H9 (cell line): ENCODE data around the gene PLA2G4D. TPM values are rescaled to one million over a fixed set of nuclear protein-coding genes. Genes with fewer than 3 reads are reported as not detected.

Experiments
- DNase-seq: peaks from one replicate; pipeline ENCODE4 v3.0.0-alpha.2; 2017
- H2AFZ ChIP-seq: one replicate; pipeline ENCODE4 v1.6.1; 2013; ENCODE audit warnings: mild to moderate bottlenecking, low read length, control low read depth, moderate library complexity
- H2AK5ac ChIP-seq: 2 replicates; pipeline ENCODE4 v1.6.1; 2013; ENCODE audit warnings: low read length, control low read depth, mixed read lengths; ENCODE audit not compliant: insufficient read length
- H2BK120ac ChIP-seq: one replicate; pipeline ENCODE4 v1.6.1; 2013; ENCODE audit warnings: low read depth, mild to moderate bottlenecking, low read length, control low read depth, inconsistent platforms; ENCODE audit not compliant: poor library complexity, severe bottlenecking
- H2BK12ac ChIP-seq: 2 replicates; pipeline ENCODE4 v1.6.1; 2013; ENCODE audit warnings: low read length, control low read depth, mixed read lengths, low read depth; ENCODE audit not compliant: insufficient read length
- H2BK15ac ChIP-seq: 2 replicates; pipeline ENCODE4 v1.6.1; 2013; ENCODE audit warnings: low read depth, low read length, control low read depth
- H2BK20ac ChIP-seq: one replicate; pipeline ENCODE4 v1.6.1; 2013; ENCODE audit warnings: low read depth, mild to moderate bottlenecking, low read length, control low read depth, inconsistent platforms; ENCODE audit not compliant: poor library complexity, severe bottlenecking
- H2BK5ac ChIP-seq: 2 replicates; pipeline ENCODE4 v1.6.1; 2013; ENCODE audit warnings: low read length, control low read depth, mixed read lengths; ENCODE audit not compliant: insufficient read length
- H3K14ac ChIP-seq: 2 replicates; pipeline ENCODE4 v1.6.1; 2013; ENCODE audit warnings: low read length, control low read depth; ENCODE audit not compliant: insufficient read depth
- H3K18ac ChIP-seq: 2 replicates; pipeline ENCODE4 v1.6.1; 2013; ENCODE audit warnings: low read depth, mild to moderate bottlenecking, mixed read lengths, low read length, control low read depth; ENCODE audit not compliant: insufficient read length
- H3K23ac ChIP-seq: 2 replicates; pipeline ENCODE4 v1.6.1; 2013; ENCODE audit warnings: low read length, control low read depth, mixed read lengths, low read depth; ENCODE audit not compliant: insufficient read length
- H3K23me2 ChIP-seq: 2 replicates; pipeline ENCODE4 v1.6.1; 2013; ENCODE audit warnings: low read depth, mild to moderate bottlenecking, mixed read lengths, low read length, control low read depth; ENCODE audit not compliant: insufficient read length, poor library complexity, severe bottlenecking
- H3K27ac ChIP-seq: 2 replicates; pipeline ENCODE4 v1.5.1; 2013; ENCODE audit warnings: low read length, control low read depth, mixed read lengths, low read depth; ENCODE audit not compliant: insufficient read length
- H3K27me3 ChIP-seq: 2 replicates; pipeline ENCODE4 v1.6.1; 2013; ENCODE audit warnings: low read length, control low read depth, inconsistent platforms; ENCODE audit not compliant: insufficient read depth
- H3K4ac ChIP-seq: 2 replicates; pipeline ENCODE4 v1.6.1; 2013; ENCODE audit warnings: low read depth, mild to moderate bottlenecking, control low read depth, inconsistent platforms, low read length, moderate library complexity
- H3K4me1 ChIP-seq: 2 replicates; pipeline ENCODE4 v1.6.1; 2013; ENCODE audit warnings: low read length, control low read depth, inconsistent platforms; ENCODE audit not compliant: insufficient read depth
- H3K4me2 ChIP-seq: 2 replicates; pipeline ENCODE4 v1.6.1; 2013; ENCODE audit warnings: low read length, control low read depth, mixed read lengths; ENCODE audit not compliant: insufficient read length, insufficient read depth
- H3K56ac ChIP-seq: 2 replicates; pipeline ENCODE4 v1.6.1; 2013; ENCODE audit warnings: low read depth, mild to moderate bottlenecking, mixed read lengths, low read length, control low read depth; ENCODE audit not compliant: insufficient read length
- H3K79me1 ChIP-seq: 2 replicates; pipeline ENCODE4 v1.6.1; 2013; ENCODE audit warnings: low read depth, mild to moderate bottlenecking, moderate library complexity, low read length, control low read depth, inconsistent platforms; ENCODE audit not compliant: insufficient read depth, poor library complexity, severe bottlenecking
- H3K79me2 ChIP-seq: 2 replicates; pipeline ENCODE4 v1.6.1; 2013; ENCODE audit warnings: low read length, control low read depth, inconsistent platforms; ENCODE audit not compliant: insufficient read depth
- H3K9ac ChIP-seq: 2 replicates; pipeline ENCODE4 v1.6.1; 2013; ENCODE audit warnings: low read length, control low read depth, mixed read lengths; ENCODE audit not compliant: insufficient read length; ENCODE audit errors: extremely low read depth
- H3K9me3 ChIP-seq: one replicate; pipeline ENCODE4 v1.6.1; 2013; ENCODE audit warnings: low read depth, low read length, inconsistent platforms; ENCODE audit not compliant: control insufficient read depth
- H3T11ph ChIP-seq: one replicate; pipeline ENCODE4 v1.6.1; 2013; ENCODE audit warnings: mild to moderate bottlenecking, low read length, control low read depth, inconsistent platforms
- H4K20me1 ChIP-seq: one replicate; pipeline ENCODE4 v1.6.1; 2013; ENCODE audit not compliant: control insufficient read depth, insufficient read length, insufficient read depth
- H4K5ac ChIP-seq: 2 replicates; pipeline ENCODE4 v1.6.1; 2013; ENCODE audit warnings: low read depth, mild to moderate bottlenecking, mixed read lengths, low read length, control low read depth; ENCODE audit not compliant: insufficient read length
- H4K8ac ChIP-seq: replicated peaks from 2 replicates; pipeline ENCODE4 v1.6.1; 2013; ENCODE audit warnings: low read length, control low read depth, mixed read lengths, low read depth; ENCODE audit not compliant: insufficient read length
- H4K91ac ChIP-seq: 2 replicates; pipeline ENCODE4 v1.6.1; 2013; ENCODE audit warnings: low read depth, mild to moderate bottlenecking, moderate library complexity, mixed read lengths, low read length, control low read depth; ENCODE audit not compliant: insufficient read length
- H3K27ac Mint-ChIP-seq, 3 experiments: 2 replicates in 2 of 3; 3 replicates in 1 of 3; pipeline ENCODE4 v1.8.0; 2020 to 2021; ENCODE audit warnings: mixed read lengths in 3 of 3, mild to moderate bottlenecking in 1 of 3, moderate library complexity in 1 of 3
- H3K27me3 Mint-ChIP-seq: 2 replicates; pipeline ENCODE4 v1.8.0; 2021; ENCODE audit warnings: low read depth, mild to moderate bottlenecking, moderate library complexity, mixed read lengths
- H3K36me3 Mint-ChIP-seq, 3 experiments: 2 replicates in 2 of 3; 3 replicates in 1 of 3; pipeline ENCODE4 v1.8.0; 2020 to 2021; ENCODE audit warnings: low read depth in 3 of 3, mixed read lengths in 3 of 3; ENCODE audit not compliant: insufficient read depth in 1 of 3
- H3K4me1 Mint-ChIP-seq, 2 experiments: 2 replicates each; pipeline ENCODE4 v1.8.0; 2020; ENCODE audit warnings: mixed read lengths in 2 of 2
- H3K4me3 Mint-ChIP-seq, 2 experiments: 2 replicates in 1 of 2; 3 replicates in 1 of 2; pipeline ENCODE4 v1.8.0; 2020 to 2021; ENCODE audit warnings: mild to moderate bottlenecking in 2 of 2, mixed read lengths in 2 of 2, moderate library complexity in 1 of 2
- H3K9me3 Mint-ChIP-seq, 2 experiments: 2 replicates in 1 of 2; 3 replicates in 1 of 2; pipeline ENCODE4 v1.8.0; 2020; ENCODE audit warnings: mild to moderate bottlenecking in 2 of 2, mixed read lengths in 2 of 2, moderate library complexity in 1 of 2
- WGBS: extraction: QIAGEN DNeasy Blood & Tissue Kit; methylation state at CpG from one replicate; pipeline ENCODE4 v1.1.7; 2013; ENCODE audit warnings: missing lambda C conversion rate, low lambda C conversion rate, mixed read lengths; ENCODE audit not compliant: insufficient read length; ENCODE audit errors: extremely low coverage; 5-methylcytosine and 5-hydroxymethylcytosine counted together
- total RNA-seq: library from RNA; stranded (reverse); gene quantifications from 2 replicates; pipeline ENCODE4 v1.2.1, GENCODE V29; 2021
- TF ChIP-seq, protein P1 (sequence below): fragments of 200-600 bp; sonication (generic); conservative IDR thresholded peaks from 3 replicates; pipeline ENCODE4 v1.8.0; 2021; ENCODE audit warnings: antibody characterized with exemption, mild to moderate bottlenecking

PLA2G4D gene
- total RNA-seq, 1 experiment from 2014 or later, result 0.33 TPM

- no peak overlapping the region for H2AK5ac ChIP-seq
- no peak overlapping the region for H2AFZ ChIP-seq
- H3K4me1 ChIP-seq, result no peaks in the 10 kb centered on the region
- no peak overlapping the region for H3K4ac ChIP-seq
- no peak overlapping the region for H2BK12ac ChIP-seq
- no peak overlapping the region for H3K4me2 ChIP-seq
- no peaks in the 10 kb centered on the region for H3K79me2 ChIP-seq
- H4K5ac ChIP-seq, result no peak overlapping the region
- H3K23ac ChIP-seq, result no peak overlapping the region
- no peaks in the 10 kb centered on the region for H4K20me1 ChIP-seq
- no peaks in the 10 kb centered on the region for H3K27me3 ChIP-seq
- no peak overlapping the region for H4K91ac ChIP-seq
- no peak overlapping the region for H3K9ac ChIP-seq
- no peak overlapping the region for H2BK20ac ChIP-seq
- Mint-ChIP-seq H3K9me3 (no peaks in the 10 kb centered on the region), H3K4me1 (peaks cover 5 to 9% of the 10 kb centered on the region in 2 experiments), H3K36me3 (no peaks in the 10 kb centered on the region; a peak in 1 of 7 replicates), H3K27ac (peak overlapping the region in 2 of 3 experiments; percentile 34 to 52; a peak in 2 of 7 replicates), H3K27me3 (peaks cover 1% of the 10 kb centered on the region), H3K4me3 (no peak overlapping the region)
- TF ChIP-seq, protein P1, sequence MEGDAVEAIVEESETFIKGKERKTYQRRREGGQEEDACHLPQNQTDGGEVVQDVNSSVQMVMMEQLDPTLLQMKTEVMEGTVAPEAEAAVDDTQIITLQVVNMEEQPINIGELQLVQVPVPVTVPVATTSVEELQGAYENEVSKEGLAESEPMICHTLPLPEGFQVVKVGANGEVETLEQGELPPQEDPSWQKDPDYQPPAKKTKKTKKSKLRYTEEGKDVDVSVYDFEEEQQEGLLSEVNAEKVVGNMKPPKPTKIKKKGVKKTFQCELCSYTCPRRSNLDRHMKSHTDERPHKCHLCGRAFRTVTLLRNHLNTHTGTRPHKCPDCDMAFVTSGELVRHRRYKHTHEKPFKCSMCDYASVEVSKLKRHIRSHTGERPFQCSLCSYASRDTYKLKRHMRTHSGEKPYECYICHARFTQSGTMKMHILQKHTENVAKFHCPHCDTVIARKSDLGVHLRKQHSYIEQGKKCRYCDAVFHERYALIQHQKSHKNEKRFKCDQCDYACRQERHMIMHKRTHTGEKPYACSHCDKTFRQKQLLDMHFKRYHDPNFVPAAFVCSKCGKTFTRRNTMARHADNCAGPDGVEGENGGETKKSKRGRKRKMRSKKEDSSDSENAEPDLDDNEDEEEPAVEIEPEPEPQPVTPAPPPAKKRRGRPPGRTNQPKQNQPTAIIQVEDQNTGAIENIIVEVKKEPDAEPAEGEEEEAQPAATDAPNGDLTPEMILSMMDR, result no peak
- no peak overlapping the region for H2BK15ac ChIP-seq
- no peak overlapping the region for H3K56ac ChIP-seq
- no peak overlapping the region for H3K18ac ChIP-seq
- no peak overlapping the region for H2BK120ac ChIP-seq
- no peak overlapping the region for H2BK5ac ChIP-seq
- no CpG with 5 or more reads among the region's 9 CpGs for WGBS
- H3K23me2 ChIP-seq, result no peaks in the 10 kb centered on the region
- no peak overlapping the region for H3K14ac ChIP-seq
- no peak overlapping the region for H4K8ac ChIP-seq
- H3K9me3 ChIP-seq, result no peaks in the 10 kb centered on the region
- no peak overlapping the region for H3T11ph ChIP-seq
- H3K27ac ChIP-seq, result no peak overlapping the region
- DNase-seq, result no peak
- H3K79me1 ChIP-seq, result no peaks in the 10 kb centered on the region
These were observed 23.4 kb downstream of the PLA2G4D start for GRCh38 chr15:42070976-42071350.
